Peyer's patch (tissue), 4 donors: ENCODE measurements around the gene ZNF214.

Experiments
- POLR2A ChIP-seq, 2 donors: fragments of 450-650 bp; IDR thresholded peaks; one replicate each; pipeline ENCODE4 v1.5.1; 2017; ENCODE audit warnings: antibody characterized with exemption in 2 of 2, mild to moderate bottlenecking in 2 of 2, moderate library complexity in 2 of 2
- TF ChIP-seq, protein P1 (sequence below), 6 experiments: fragments of 450-650 bp in 4 of 6; fragments of 200-600 bp in 2 of 6; sonication (generic) in 1 of 6; IDR thresholded peaks; one replicate each; pipeline ENCODE4 v1.5.1; 2017 to 2019; ENCODE audit warnings: antibody characterized with exemption in 6 of 6, mild to moderate bottlenecking in 3 of 6, moderate library complexity in 1 of 6

GRCh38 chr11:6991227-6991626, 28.9 kb downstream of the ZNF214 start:
- no peak for TF ChIP-seq POLR2A (IDR thresholded peaks at IDR 0.05)
- TF ChIP-seq, protein P1, sequence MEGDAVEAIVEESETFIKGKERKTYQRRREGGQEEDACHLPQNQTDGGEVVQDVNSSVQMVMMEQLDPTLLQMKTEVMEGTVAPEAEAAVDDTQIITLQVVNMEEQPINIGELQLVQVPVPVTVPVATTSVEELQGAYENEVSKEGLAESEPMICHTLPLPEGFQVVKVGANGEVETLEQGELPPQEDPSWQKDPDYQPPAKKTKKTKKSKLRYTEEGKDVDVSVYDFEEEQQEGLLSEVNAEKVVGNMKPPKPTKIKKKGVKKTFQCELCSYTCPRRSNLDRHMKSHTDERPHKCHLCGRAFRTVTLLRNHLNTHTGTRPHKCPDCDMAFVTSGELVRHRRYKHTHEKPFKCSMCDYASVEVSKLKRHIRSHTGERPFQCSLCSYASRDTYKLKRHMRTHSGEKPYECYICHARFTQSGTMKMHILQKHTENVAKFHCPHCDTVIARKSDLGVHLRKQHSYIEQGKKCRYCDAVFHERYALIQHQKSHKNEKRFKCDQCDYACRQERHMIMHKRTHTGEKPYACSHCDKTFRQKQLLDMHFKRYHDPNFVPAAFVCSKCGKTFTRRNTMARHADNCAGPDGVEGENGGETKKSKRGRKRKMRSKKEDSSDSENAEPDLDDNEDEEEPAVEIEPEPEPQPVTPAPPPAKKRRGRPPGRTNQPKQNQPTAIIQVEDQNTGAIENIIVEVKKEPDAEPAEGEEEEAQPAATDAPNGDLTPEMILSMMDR (IDR thresholded peaks at IDR 0.05), result no peak
